Aorta (tissue), 5 donors: Measurements from ENCODE around the gene MTCH2. TPM values are rescaled to one million over a fixed set of nuclear protein-coding genes. Genes with fewer than 3 reads are reported as not detected.
A peak's percentile ranks its signal among the peaks of the same experiment; 100 is the strongest.

Experiments
- ATAC-seq: fragments of 200-7000 bp; cut with Tn5 transposase; one replicate; pipeline ENCODE4 v1.9.1; 2022; ENCODE audit warnings: moderate library complexity; ENCODE audit not compliant: low FRiP score
- DNase-seq, 2 donors: peaks; one replicate each; pipeline ENCODE4 v3.0.0-alpha.2; 2020
- H3K27ac ChIP-seq, 2 donors: one replicate each; pipeline ENCODE4 v1.5.1; 2013; ENCODE audit warnings: low read length in 2 of 2, mild to moderate bottlenecking in 2 of 2, moderate library complexity in 2 of 2, control low read depth in 1 of 2, inconsistent platforms in 1 of 2, low read depth in 1 of 2
- H3K27me3 ChIP-seq, 2 donors: one replicate each; pipeline ENCODE4 v1.6.1; 2013; ENCODE audit warnings: control low read depth in 1 of 2, low read length in 1 of 2, mild to moderate bottlenecking in 1 of 2, moderate library complexity in 1 of 2; ENCODE audit not compliant: insufficient read depth in 2 of 2, control insufficient read depth in 1 of 2
- H3K36me3 ChIP-seq, 2 donors: one replicate each; pipeline ENCODE4 v1.6.1; 2013; ENCODE audit warnings: control low read depth in 1 of 2, low read length in 1 of 2, mild to moderate bottlenecking in 1 of 2; ENCODE audit not compliant: insufficient read depth in 2 of 2, control insufficient read depth in 1 of 2
- H3K4me1 ChIP-seq, 2 donors: one replicate each; pipeline ENCODE4 v1.6.1; 2013; ENCODE audit warnings: low read length in 2 of 2, control low read depth in 1 of 2, mild to moderate bottlenecking in 1 of 2, moderate library complexity in 1 of 2; ENCODE audit not compliant: insufficient read depth in 2 of 2, control insufficient read depth in 1 of 2
- H3K4me3 ChIP-seq, 2 donors: one replicate each; pipeline ENCODE4 v1.5.1; 2013; ENCODE audit warnings: low read length in 2 of 2, control low read depth in 1 of 2, mild to moderate bottlenecking in 1 of 2
- H3K9me3 ChIP-seq: one replicate; pipeline ENCODE4 v1.6.1; 2013; ENCODE audit warnings: mild to moderate bottlenecking, low read length; ENCODE audit not compliant: control insufficient read depth
- WGBS, 2 donors: extraction: QIAGEN DNeasy Blood & Tissue Kit; methylation state at CpG; one replicate each; pipeline ENCODE4 v1.1.7; 2013; 5-methylcytosine and 5-hydroxymethylcytosine counted together
- intact Hi-C, 2 donors: fragments of 100-400 bp; cut with DNase I; formaldehyde crosslinking; loops; one replicate each; pipeline versions ENCODE4 v1.14.2 to v1.15.0; 2022
- polyA plus RNA-seq, 2 donors: library from polyadenylated mRNA; stranded (reverse); fragments of 200-250 nt; gene quantifications; one replicate each; pipeline ENCODE4 v1.2.3, GENCODE V29; 2013
- total RNA-seq, 2 donors: library from RNA; stranded (reverse); fragmentation: NEBNext Ultra II Directional; extraction: Animal tissue kit (Norgen Biotek cat#: 25700); gene quantifications; one replicate each; pipeline ENCODE4 v1.2.1, GENCODE V29; 2021
- donor health status: healthy with polysubstance abuse.
- donor health status: Bipolar disorder and iron deficiency.
- donor health status: DM: no; HTN: no; CAD: no.
- donor health status: DM: no; HTN: no; CAD: no.
- donor health status: DM: yes; HTN: yes; CAD: no.

MTCH2 gene
- total and polyA plus RNA-seq, 4 donors: 28.6 to 47.8 (median 39.3) TPM

GRCh38 chr11:47603295-47603694 lies 39.1 kb downstream of the MTCH2 start:
- no peak overlapping the region for H3K27ac ChIP-seq
- H3K4me1 ChIP-seq: peaks cover 0 to 3% of the 10 kb centered on the region in 2 donors
- H3K36me3 ChIP-seq: no peaks in the 10 kb centered on the region
- DNase-seq (no peak), ATAC-seq (no peak)
- no peaks in the 10 kb centered on the region for H3K27me3 ChIP-seq
- no peaks in the 10 kb centered on the region for H3K9me3 ChIP-seq
- H3K4me3 ChIP-seq: no peak overlapping the region
- 62 to 71% methylated on average over 4 of the region's 4 CpGs for WGBS, 2 donors
- intact Hi-C loops: no loop called here

- 71 to 79% methylated on average over 4 of the region's 4 CpGs for WGBS, 2 donors
- ATAC-seq: no peak
- intact Hi-C loops: no loop called here
- Histone ChIP-seq H3K4me1 (no peaks in the 10 kb centered on the region), H3K4me3 (no peak overlapping the region), H3K27ac (no peak overlapping the region), H3K36me3 (no peaks in the 10 kb centered on the region), H3K9me3 (no peaks in the 10 kb centered on the region), H3K27me3 (no peaks in the 10 kb centered on the region)
- DNase-seq: peak in 1 of 2 donors; percentile 28
Observed at GRCh38 chr11:47599902-47600301, 42.5 kb downstream of the MTCH2 start.

DNA sequence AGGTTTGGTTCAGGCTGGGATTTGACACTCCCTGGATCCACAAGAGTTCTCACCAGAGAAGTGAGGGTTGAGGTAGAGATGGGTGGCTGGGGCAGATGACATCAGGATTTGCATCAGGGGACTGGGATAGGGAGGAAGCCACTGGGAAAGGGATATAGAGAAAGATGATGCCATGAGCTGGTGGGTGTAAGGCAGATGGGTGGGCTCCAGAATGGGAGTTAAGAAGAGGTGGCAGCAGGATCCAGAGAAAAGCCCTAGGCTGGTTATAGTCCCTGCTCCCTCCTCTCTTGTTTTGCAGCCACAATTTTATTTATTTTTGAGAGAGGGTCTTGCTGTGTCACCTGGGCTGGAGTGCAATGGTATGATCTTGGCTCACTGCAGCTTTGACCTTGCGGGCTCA lies 46.4 kb downstream of the MTCH2 start:
- WGBS, 2 donors: 96 to 97% methylated on average over 1 of the region's 1 CpG
- intact Hi-C loops: no loop called here
- no peaks in the 10 kb centered on the region for H3K36me3 ChIP-seq
- no peaks in the 10 kb centered on the region for H3K4me1 ChIP-seq
- no peaks in the 10 kb centered on the region for H3K27me3 ChIP-seq
- ATAC-seq: no peak
- H3K9me3 ChIP-seq: no peaks in the 10 kb centered on the region
- H3K27ac ChIP-seq: no peak overlapping the region
- peak in 1 of 2 donors; percentile 1 for DNase-seq
- H3K4me3 ChIP-seq: no peak overlapping the region

DNA sequence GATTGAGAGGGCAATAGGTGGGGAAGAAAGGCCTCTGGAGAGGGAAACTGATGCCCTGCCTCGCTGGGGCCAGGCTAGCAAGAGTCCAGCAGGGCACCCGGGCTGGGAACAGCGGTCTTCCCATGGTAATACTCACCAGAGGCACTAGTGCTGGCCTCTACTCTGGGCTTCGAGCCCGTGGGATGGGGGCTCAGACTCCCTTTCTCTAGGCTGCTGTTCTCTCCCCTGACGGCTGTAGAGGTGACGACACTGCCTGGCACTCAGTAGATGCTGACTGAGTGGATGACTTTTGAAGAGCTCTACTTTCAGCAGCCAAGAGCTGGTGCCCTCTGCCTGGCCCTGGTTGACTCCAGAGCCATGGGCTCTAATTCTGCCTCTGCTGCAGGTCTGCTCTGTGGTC lies 47.3 kb downstream of the MTCH2 start:
- H3K27ac ChIP-seq: no peak overlapping the region
- no peaks in the 10 kb centered on the region for H3K9me3 ChIP-seq
- intact Hi-C loops: no loop called here
- no peaks in the 10 kb centered on the region for H3K4me1 ChIP-seq
- DNase-seq: peak in 1 of 2 donors; percentile 38
- H3K4me3 ChIP-seq: no peak overlapping the region
- no peak for ATAC-seq
- H3K36me3 ChIP-seq: no peaks in the 10 kb centered on the region
- 50 to 63% methylated on average over 7 of the region's 7 CpGs for WGBS, 2 donors
- no peaks in the 10 kb centered on the region for H3K27me3 ChIP-seq

DNA sequence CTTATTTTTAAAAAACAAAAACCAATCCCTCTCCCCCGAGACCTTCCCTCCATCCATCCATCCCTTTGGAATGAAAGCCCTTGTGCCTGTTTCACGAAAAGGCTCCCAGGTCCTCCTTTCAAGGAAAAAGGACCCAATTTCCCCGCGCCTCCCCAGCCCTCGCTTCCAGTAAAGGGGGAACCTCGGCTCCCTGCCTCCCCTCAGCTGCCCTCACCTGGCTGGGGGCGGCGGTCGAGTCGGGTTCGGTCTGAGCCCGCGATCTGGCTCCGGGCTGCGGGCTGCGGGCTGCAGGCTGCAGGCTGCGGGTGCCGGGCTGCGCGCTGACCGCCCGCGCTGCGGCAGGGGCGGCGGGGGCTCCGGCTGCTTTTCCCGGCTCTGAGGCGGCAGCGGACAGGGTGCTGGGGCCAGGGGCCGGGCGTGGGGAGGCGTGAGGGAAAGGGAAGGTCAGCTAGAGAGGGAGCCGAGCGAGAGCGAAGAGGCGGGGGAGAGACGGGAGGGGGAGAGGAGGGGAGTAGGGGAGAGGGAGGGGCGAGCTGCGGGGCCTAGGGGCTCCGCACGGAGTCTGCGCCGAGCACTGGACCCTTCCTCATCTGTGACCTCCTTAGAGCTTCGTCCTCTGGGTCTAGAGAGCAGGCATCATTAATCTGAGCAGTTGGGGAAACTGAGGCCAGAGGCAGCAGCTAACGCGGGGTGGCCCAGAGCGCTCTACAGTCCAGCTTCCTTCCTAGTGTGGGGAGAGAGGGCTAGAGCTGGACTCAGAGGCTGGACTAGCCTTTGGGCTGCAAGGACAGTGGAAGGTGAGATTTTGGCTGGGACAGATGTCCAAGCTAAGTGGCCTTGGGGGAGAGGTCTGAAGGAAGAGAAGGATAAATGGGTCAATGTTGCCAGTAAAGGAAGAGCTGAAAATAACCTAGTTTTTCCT lies 48.2 kb downstream of the MTCH2 start, which contains the start of gene C1QTNF4:
Gene C1QTNF4 (minus strand): TSS at position 478 of the 922 bp plus-strand sequence. CDS start 3,601 bp downstream, outside the sequence.
- peak in 1 of 2 donors; percentile 26 for DNase-seq
- Histone ChIP-seq H3K36me3 (no peaks in the 10 kb centered on the region), H3K27ac (no peak within 1 kb of the TSS), H3K27me3 (no peaks in the 10 kb centered on the region), H3K4me1 (no peaks in the 10 kb centered on the region), H3K4me3 (peak within 1 kb of the TSS in 1 of 2 donors; percentile 15), H3K9me3 (no peaks in the 10 kb centered on the region)
- WGBS, 2 donors: 2 to 4% methylated on average over 47 to 48 of the region's 48 CpGs
- intact Hi-C loops: no loop called here
- ATAC-seq: no peak

GRCh38 chr11:47593492-47593933 lies 48.8 kb downstream of the MTCH2 start:
- intact Hi-C loops: no loop called here
- no peak for ATAC-seq
- no peaks in the 10 kb centered on the region for H3K9me3 ChIP-seq
- WGBS, 2 donors: 7 to 11% methylated on average over 6 of the region's 6 CpGs
- H3K27me3 ChIP-seq: no peaks in the 10 kb centered on the region
- no peak overlapping the region for H3K27ac ChIP-seq
- no peak overlapping the region for H3K4me3 ChIP-seq
- no peaks in the 10 kb centered on the region for H3K36me3 ChIP-seq
- no peaks in the 10 kb centered on the region for H3K4me1 ChIP-seq
- DNase-seq: peak in 1 of 2 donors; percentile 22

GRCh38 chr11:47592970-47593369 lies 49.4 kb downstream of the MTCH2 start:
- no peaks in the 10 kb centered on the region for H3K27me3 ChIP-seq
- 76 to 83% methylated on average over 2 of the region's 2 CpGs for WGBS, 2 donors
- intact Hi-C loops: no loop called here
- H3K27ac ChIP-seq: no peak overlapping the region
- H3K4me3 ChIP-seq: no peak overlapping the region
- no peak for ATAC-seq
- no peaks in the 10 kb centered on the region for H3K36me3 ChIP-seq
- H3K4me1 ChIP-seq: no peaks in the 10 kb centered on the region
- peak in 1 of 2 donors; percentile 7 for DNase-seq
- H3K9me3 ChIP-seq: no peaks in the 10 kb centered on the region

DNA sequence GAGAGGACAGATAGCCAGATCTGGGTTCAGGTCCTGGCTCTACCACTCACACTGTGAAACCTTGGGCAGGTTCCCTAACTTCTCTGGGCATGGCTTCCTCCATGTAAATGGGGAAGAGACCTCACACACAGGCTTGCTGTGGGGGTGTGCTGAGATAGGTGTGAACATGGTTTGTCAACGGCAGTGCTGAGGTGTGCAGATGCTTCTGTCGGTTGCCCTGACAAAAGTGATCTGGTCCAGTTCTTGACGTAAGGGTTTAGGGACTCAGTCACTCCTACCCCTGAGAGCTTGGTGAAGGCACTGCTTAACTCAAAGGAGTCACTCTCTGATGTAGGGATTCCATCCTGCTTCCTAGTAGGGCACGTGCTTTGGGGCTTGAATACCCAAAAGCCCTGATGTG lies 50.1 kb downstream of the MTCH2 start:
- H3K4me1 ChIP-seq: no peaks in the 10 kb centered on the region
- DNase-seq (peak in 1 of 2 donors; percentile 32), ATAC-seq (no peak)
- no peaks in the 10 kb centered on the region for H3K9me3 ChIP-seq
- no peak overlapping the region for H3K27ac ChIP-seq
- H3K4me3 ChIP-seq: no peak overlapping the region
- H3K27me3 ChIP-seq: no peaks in the 10 kb centered on the region
- intact Hi-C loops: no loop called here
- H3K36me3 ChIP-seq: no peaks in the 10 kb centered on the region
- 68 to 73% methylated on average over 4 of the region's 4 CpGs for WGBS, 2 donors

- Histone ChIP-seq H3K36me3 (no peaks in the 10 kb centered on the region), H3K9me3 (no peaks in the 10 kb centered on the region), H3K27me3 (no peaks in the 10 kb centered on the region), H3K4me1 (no peaks in the 10 kb centered on the region), H3K4me3 (no peak overlapping the region), H3K27ac (no peak overlapping the region)
- intact Hi-C loops: no loop called here
- ATAC-seq (no peak), DNase-seq (peak in 1 of 2 donors; percentile 11)
- 67 to 71% methylated on average over 7 of the region's 7 CpGs for WGBS, 2 donors
Observed at GRCh38 chr11:47591764-47592163, 50.6 kb downstream of the MTCH2 start.
